Dedifferentiated amniotic fluid mesenchymal stem cell (primary cell): ENCODE results near the gene IL17RA.
"Not testable (repeated sequence)": the region's sequence is repeated elsewhere in the genome, so short reads cannot be mapped to it uniquely, and the experiment has no call there.

Experiments
- DNase-seq: peaks from one replicate; pipeline ENCODE4 v3.0.0-alpha.2; 2016; ENCODE audit errors: extremely low spot score

The IL17RA gene

DNA sequence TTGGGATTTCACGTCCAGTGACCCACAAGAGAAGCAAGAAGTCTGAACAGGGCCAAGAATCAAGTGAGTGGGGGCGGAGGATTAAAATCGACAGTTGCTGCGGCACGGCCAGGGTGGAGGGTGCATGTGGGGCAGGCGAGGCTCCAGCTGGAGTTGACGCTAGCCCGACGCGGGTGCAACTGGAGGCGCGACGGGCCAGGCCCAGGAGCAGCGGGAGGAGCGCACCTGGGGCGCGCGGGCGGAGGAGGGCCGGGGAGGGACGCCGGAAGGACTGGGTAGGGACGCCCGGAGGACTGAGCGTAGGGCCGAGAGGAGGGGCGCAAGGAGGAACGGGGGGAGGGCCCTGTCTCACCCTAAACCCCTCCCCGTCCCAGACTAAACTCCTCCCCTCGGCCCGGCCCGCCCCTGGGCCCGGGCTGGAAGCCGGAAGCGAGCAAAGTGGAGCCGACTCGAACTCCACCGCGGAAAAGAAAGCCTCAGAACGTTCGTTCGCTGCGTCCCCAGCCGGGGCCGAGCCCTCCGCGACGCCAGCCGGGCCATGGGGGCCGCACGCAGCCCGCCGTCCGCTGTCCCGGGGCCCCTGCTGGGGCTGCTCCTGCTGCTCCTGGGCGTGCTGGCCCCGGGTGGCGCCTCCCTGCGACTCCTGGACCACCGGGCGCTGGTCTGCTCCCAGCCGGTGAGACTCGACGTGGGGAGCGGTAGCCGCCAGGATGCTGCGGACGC is at the start of gene IL17RA:
TSS of gene IL17RA (plus strand) at position 447 of the 723 bp plus-strand sequence. CDS start at position 539, 92 bp downstream.
- DNase-seq, result peak; percentile 78

DNA sequence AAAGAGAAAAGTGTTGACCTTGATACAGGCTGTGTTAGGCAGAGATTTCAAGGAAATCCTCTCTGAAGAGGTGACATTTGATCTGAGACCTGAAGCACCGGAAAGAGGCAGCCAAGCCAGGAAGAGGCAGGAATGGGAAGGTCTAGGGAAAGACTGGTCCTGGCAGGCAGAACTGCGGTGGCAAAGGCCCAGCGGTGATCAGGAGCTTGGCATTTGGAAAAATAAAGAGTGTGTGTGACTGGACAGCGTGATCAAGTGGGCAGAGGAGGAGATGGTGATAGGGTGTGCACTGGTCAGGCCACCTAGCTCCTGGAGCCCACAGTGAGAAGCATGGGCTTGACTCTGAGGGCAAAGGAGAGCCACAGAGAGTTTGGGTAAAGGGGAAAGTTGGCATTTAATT is 49.6 kb upstream of the IL17RA start:
- DNase-seq, result no peak

GRCh38 chr22:17035976-17036841 is 48.6 kb upstream of the IL17RA start:
- not testable (repeated sequence) for DNase-seq

- not testable (repeated sequence) for DNase-seq
These were observed 47.7 kb upstream of the IL17RA start for GRCh38 chr22:17036842-17037711.

GRCh38 chr22:17043521-17043920 is 41.3 kb upstream of the IL17RA start:
- no peak for DNase-seq

GRCh38 chr22:17046566-17047348 is 38.0 kb upstream of the IL17RA start:
- DNase-seq, result no peak

DNA sequence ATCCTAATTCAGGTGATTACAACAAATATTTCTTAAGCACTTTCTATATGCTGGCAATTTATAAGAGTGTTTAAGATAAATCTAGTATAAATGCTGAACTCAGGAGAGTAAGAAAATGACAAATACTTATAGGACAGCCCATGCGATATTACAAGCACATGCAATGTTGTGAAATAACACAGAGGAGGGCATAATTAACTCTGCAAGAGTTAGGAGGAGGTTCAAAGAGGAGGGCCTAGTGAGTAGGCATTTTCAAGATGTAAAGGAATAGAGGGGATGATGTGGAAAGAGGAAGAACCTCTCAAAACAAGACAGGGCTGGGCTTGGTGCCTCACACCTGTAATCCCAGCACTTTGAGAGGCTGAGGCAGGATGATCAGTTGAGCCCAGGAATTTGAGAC is 37.1 kb upstream of the IL17RA start:
- no peak for DNase-seq

GRCh38 chr22:17056058-17056457 is 28.7 kb upstream of the IL17RA start:
- no peak for DNase-seq

GRCh38 chr22:17056807-17057206 is 28.0 kb upstream of the IL17RA start:
- DNase-seq, result no peak

DNA sequence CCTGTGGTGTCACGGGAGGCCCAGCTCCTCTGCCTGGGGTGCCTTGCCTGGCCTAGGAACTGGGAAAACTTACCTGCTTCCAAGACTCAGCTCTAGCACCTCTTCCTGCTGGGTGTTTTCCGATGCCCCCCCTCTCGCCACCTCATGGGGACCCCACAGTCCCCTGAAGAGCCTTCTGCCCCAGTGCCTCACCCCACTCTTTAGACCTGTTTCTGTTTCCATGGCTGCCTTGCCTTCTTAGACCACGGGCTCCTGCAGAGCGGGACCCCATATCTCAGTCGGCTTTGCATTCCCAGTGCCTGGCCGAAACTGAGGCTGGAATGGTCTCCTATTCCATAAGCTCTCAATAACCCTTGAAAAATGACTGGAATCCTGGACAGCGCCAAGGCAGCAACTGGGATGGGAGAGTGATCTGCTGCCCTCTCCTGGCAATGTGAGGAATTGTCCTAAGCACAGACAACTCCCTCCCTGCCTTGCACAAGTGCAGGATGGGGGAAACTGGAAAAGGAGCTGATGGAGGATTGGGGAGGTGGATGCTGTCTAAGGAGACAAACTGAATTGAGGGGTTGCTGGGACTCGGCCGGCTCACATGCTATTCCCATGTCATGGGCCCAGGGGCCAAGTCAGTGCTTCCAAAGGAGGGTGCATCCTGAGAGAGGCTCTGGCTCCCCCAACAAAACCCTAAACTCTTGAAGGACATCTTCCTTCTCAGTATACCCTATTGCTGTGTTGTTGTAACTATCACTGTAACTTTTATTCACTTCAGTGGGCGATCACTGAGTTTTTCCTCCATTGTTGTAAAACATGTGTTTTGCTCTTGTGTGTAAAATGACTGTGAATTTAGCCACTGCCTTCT is 26.6 kb upstream of the IL17RA start:
- peak; percentile 75 for DNase-seq

- no peak for DNase-seq
These were observed 24.7 kb upstream of the IL17RA start for GRCh38 chr22:17060126-17060525.

DNA sequence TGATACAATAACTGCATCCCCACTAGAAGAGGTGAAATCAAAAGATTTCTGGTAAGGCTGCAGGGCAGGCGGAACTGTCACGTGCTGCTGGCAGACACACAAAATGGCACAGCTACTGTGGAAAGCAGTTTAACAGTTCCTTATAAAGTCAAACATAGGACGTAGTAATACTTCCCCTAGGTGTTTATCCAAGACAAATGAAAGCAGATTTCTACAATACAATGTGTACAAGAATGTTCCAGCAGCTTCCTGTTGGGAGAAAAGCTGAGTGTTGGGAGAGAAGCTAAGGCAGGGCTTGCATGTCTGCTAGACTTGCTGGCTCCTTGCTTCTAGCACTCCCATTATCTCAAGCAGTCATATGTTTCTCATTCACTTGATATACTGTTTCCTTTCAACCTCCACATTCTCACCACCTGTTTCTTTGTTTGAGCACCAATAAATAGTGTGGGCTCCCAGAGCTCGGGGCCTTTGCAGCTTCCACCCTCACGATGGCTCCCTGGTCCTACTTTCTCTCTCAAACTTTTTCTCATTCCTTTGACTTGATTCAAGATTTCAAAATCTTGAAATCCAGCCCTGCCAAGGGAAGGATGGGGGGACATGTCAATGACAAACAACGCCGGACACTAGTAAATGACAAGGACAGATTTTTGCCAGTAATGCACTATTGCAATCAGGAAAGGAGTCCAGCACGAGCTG is 21.2 kb upstream of the IL17RA start:
- DNase-seq, result no peak

GRCh38 chr22:17064498-17065100 is 20.2 kb upstream of the IL17RA start:
- DNase-seq, result no peak

DNA sequence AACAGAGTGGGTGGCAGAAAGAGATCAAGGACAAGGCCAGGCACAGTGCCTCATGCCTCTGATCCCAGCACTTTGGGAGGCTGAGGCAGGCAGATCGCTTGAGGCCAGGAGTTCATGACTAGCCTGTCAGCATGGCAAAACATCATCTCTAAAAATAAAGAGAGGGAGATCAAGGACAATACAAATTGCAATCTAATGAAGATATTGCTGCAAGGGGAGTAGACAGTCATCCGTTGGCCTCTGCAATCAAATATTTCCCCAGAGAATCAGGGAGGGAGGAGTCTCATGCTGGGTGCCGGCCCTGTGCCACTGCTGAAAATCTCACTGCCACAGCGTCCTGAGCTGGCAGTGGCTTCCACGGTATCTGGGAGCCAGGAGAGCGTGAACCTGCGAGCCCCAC is 19.4 kb upstream of the IL17RA start:
- no peak for DNase-seq

GRCh38 chr22:17072877-17073276 is 11.9 kb upstream of the IL17RA start:
- DNase-seq, result no peak

GRCh38 chr22:17074648-17075002 is 10.2 kb upstream of the IL17RA start:
- DNase-seq, result no peak

DNA sequence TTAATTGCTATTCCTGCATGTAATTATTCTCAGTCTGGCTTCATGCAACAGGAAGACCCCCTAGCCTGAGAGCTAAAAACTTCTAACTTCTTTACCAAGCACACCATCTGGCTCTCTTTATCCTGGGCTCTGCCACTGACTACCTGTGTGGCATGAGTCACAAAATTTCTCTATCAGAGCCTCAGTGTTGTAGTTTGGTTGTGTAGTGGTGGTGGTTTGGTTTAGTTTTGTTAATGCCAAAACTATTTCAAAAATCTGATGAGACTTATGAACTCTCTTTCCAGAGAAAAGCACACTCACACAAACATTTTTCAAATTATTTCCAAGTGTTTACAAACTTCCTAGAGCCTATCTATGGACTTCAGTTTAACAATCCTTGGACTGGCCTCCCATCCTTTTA is 7.5 kb upstream of the IL17RA start:
- peak; percentile 45 for DNase-seq

- DNase-seq, result no peak
These were observed 5.2 kb upstream of the IL17RA start for GRCh38 chr22:17079572-17079971.

- no peak for DNase-seq
These were observed 1.5 kb upstream of the IL17RA start for GRCh38 chr22:17083255-17083654.
